GM18868 (cell line): ENCODE measurements around the gene FUT9.

Experiments
- ATAC-seq: cut with Tn5 transposase; IDR thresholded peaks from one replicate; pipeline ENCODE4 v1.9.1; 2021; ENCODE audit warnings: mild to moderate bottlenecking, moderate library complexity; ENCODE audit not compliant: unreplicated experiment

FUT9 gene

GRCh38 chr6:96015518-96016333, at the start of gene FUT9:
FUT9 (plus strand) TSS chr6:96015974; CDS start chr6:96203156, 187,182 bp downstream.
- no peak for ATAC-seq

- no peak for ATAC-seq
These were observed 48.2 kb upstream of the FUT9 start for GRCh38 chr6:95967594-95967993.

- no peak for ATAC-seq
These were observed 41.8 kb upstream of the FUT9 start for GRCh38 chr6:95973976-95974375.

GRCh38 chr6:95978230-95978629, 37.5 kb upstream of the FUT9 start:
- no peak for ATAC-seq

- ATAC-seq, result no peak
These were observed 23.9 kb upstream of the FUT9 start for GRCh38 chr6:95991906-95992305.

GRCh38 chr6:95994151-95994550, 21.6 kb upstream of the FUT9 start:
- no peak for ATAC-seq

GRCh38 chr6:95998133-95998532, 17.6 kb upstream of the FUT9 start:
- no peak for ATAC-seq

GRCh38 chr6:96001891-96002575, 13.7 kb upstream of the FUT9 start:
- no peak for ATAC-seq

- no peak for ATAC-seq
These were observed 13.2 kb upstream of the FUT9 start for GRCh38 chr6:96002576-96002910.

GRCh38 chr6:96002912-96003311, 12.9 kb upstream of the FUT9 start:
- ATAC-seq, result no peak

GRCh38 chr6:96007663-96008062, 8.1 kb upstream of the FUT9 start:
- no peak for ATAC-seq

GRCh38 chr6:96013531-96013930, 2.2 kb upstream of the FUT9 start:
- no peak for ATAC-seq

- ATAC-seq, result no peak
These were observed 792 bp upstream of the FUT9 start for GRCh38 chr6:96014846-96015517.

- ATAC-seq, result no peak
These were observed 728 bp downstream of the FUT9 start for GRCh38 chr6:96016334-96017069.

GRCh38 chr6:96017070-96017359, 1.2 kb downstream of the FUT9 start:
- no peak for ATAC-seq

- ATAC-seq, result no peak
These were observed 6.5 kb downstream of the FUT9 start for GRCh38 chr6:96022225-96022624.

GRCh38 chr6:96032661-96033060, 16.9 kb downstream of the FUT9 start:
- ATAC-seq, result no peak

GRCh38 chr6:96051555-96051954, 35.8 kb downstream of the FUT9 start:
- ATAC-seq, result no peak

- no peak for ATAC-seq
These were observed 42.3 kb downstream of the FUT9 start for GRCh38 chr6:96058082-96058481.

- no peak for ATAC-seq
These were observed 43.8 kb downstream of the FUT9 start for GRCh38 chr6:96059586-96059985.

- ATAC-seq, result no peak
These were observed 44.5 kb downstream of the FUT9 start for GRCh38 chr6:96060249-96060648.
